GM19438 (cell line): ENCODE results near the gene KIFC1.
"Not testable (repeated sequence)": the region's sequence is repeated elsewhere in the genome, so short reads cannot be mapped to it uniquely, and the experiment has no call there.

ENCODE experiments used
- ATAC-seq: cut with Tn5 transposase; IDR thresholded peaks from one replicate; pipeline ENCODE4 v1.9.1; 2021; ENCODE audit warnings: low read depth; ENCODE audit not compliant: unreplicated experiment

The KIFC1 gene, protein sequence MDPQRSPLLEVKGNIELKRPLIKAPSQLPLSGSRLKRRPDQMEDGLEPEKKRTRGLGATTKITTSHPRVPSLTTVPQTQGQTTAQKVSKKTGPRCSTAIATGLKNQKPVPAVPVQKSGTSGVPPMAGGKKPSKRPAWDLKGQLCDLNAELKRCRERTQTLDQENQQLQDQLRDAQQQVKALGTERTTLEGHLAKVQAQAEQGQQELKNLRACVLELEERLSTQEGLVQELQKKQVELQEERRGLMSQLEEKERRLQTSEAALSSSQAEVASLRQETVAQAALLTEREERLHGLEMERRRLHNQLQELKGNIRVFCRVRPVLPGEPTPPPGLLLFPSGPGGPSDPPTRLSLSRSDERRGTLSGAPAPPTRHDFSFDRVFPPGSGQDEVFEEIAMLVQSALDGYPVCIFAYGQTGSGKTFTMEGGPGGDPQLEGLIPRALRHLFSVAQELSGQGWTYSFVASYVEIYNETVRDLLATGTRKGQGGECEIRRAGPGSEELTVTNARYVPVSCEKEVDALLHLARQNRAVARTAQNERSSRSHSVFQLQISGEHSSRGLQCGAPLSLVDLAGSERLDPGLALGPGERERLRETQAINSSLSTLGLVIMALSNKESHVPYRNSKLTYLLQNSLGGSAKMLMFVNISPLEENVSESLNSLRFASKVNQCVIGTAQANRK

DNA sequence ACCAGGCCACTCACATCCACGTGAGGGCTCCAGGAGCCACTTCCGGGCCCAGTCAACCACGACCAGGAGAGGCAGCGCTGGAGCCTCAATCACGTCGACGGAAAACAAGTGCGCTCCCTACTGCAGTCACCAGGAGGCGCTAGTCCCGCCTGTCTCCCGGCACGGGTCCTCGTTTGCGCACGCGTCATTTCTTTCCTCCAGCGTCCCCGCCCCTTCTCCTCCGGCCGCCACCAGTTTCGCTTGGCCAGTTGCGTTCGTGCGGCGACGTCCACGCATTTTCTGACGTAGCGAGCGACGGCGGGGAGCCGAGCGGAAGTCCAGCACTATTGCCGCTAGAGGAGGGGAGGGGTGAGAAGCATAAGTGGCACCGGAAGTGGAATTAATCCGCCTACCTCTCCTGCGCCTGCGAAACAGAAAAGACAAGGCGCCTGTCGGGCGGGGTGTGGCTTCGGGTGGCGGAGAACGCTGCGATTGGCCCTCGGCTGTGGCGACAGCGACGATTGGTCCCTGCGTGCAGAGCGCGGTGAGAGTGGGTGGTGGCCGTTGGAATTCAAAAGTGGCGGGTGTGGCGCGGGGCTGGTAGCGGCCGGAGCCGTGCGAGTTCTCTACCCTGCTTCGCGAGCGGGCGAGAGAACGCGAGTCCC lies at the start of gene KIFC1:
TSS of gene KIFC1 (plus strand) at position 546 of the 644 bp plus-strand sequence. CDS start 163 bp downstream, outside the sequence.
- peak; percentile 92 for ATAC-seq

DNA sequence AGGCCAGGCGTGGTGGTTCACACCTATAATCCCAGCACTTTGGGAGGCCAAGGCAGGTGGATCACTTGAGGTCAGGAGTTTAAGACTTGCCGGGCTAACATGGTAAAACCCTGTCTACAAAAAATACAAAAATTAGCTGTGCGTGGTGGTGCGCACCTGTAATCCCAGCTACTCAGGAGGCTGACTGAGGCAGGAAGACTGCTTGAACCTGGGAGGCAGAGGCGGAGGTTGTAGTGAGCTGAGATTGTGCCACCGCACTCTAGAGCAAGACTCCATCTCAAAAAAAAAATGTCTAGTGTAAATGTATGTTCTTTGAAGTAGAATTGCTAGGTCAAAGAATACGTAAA lies 48.0 kb upstream of the KIFC1 start:
- ATAC-seq = not testable (repeated sequence)

DNA sequence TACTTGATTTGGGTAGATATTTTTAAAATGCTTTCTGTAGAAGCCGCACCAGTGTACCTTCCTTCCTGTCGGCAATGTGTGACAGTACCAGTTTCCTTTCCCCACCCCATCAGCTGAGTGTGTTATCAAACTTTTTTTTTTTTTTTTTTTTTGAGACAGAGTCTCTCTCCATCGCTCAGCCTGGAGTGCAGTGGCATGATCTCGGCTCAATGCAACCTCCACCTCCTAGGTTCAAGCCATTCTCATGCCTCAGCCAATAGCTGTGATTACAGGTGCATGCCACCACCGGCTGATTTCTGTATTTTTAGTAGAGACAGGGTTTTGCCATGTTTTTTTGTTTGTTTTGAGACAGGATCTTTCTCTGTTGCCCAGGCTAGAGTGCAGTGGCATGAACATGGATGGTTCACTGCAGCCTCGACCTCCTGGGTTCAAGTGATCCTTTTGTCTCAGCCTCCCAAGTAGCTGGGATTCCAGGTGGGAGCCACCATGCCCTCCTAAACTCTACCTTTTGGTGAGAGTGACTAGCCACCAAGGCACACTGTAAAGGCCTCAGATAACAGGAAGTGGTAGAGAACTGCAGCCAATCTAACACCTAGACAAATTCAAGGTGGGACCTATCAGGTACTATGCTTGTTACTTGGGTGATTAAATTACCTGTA lies 47.5 kb upstream of the KIFC1 start:
- ATAC-seq = no peak

DNA sequence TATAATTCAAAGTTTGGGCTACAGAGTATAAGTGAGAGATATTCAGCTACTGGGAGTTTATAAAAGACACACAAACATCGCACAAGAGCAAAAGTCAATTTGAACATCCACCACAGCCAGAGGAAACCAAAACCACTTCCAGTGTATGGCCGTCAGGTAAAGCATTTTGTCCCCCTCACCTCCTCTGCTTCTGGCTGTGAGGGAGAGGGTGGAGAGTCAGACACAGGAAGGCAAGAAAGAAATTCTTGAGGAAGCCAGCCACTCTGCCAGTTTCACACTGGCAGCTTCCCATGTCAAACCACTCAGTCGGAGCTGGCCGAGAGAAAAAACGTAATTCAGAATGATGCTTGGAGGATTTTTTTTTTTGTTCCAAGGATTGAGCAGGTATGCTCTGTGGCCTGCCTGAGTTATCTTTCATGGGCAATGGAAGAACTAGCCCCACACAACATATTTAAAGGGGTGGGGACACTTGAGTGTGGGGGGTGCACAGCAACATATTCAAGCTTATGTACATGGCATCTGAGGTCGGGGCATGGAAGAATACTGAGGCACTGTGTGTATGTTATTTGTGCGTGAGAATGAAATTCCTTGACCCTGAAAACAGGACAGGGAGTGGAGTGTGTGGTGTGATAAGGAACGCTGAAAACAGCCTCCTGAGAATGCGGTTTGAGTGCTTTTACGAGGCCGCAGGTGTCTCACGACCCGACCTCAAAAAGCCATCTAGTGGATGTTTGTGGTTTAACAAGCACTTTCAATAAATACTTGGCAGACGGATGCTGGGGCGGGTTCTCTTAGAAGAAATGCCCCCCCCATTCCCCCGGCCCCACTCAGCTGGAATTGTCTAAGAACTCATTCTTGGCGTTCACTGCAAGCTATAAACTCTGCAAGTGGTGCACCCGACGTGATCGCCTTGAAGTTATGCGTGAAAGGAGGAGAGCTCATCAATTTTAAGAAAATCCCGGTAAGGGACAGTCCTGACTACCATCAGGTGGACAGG lies 46.6 kb upstream of the KIFC1 start:
- no peak for ATAC-seq

DNA sequence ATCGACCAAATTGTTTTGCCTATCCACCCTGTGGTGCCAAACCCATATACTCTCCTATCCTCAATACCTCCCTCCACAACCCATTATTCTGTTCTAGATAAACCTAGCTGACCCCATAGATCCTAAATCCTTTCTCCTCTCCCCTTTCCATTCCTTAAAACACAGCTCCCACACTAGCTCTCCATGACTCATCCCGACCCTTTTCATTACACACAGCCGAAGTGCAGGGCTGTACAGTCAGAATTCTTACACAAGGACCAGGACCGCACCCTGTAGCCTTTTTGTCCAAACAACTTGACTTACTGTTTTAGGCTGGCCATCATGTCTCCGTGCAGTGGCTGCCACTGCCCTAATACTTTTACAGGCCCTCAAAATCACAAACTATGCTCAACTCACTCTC lies 44.7 kb upstream of the KIFC1 start:
- not testable (repeated sequence) for ATAC-seq

DNA sequence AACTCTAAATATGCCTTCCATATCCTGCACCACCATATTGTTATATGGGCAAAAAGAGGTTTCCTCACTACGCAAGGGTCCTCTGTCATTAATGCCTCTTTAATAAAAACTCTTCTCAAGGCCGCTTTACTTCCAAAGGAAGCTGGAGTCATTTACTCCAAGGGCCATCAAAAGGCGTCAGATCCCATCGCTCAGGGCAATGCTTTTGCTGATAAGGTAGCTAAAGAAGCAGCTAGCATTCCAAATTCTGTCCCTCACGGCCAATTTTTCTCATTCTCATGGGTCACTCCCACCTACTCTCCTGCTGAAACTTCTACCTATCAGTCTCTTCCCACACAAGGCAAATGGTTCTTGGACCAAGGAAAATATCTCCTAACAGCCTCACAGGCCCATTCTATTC lies 43.8 kb upstream of the KIFC1 start:
- no peak for ATAC-seq

DNA sequence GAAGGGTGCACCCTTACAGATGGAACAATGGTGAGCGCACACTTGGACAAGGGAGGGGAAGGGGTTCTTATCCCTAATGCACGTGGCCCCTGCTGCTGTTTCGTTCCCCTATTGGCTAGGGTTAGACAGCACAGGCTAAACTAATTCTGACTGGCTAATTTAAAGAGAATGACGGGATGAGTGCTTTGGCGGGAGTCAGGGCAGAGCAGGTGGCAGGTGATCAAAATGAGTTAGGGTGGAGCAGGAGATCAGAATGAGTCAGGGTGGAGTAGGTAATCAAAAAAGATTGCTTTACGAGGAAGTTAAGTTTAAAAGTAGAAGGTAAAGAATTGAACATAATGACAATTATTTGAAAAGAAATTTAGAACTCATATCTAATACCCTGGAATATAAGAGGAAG lies 35.8 kb upstream of the KIFC1 start:
- not testable (repeated sequence) for ATAC-seq

DNA sequence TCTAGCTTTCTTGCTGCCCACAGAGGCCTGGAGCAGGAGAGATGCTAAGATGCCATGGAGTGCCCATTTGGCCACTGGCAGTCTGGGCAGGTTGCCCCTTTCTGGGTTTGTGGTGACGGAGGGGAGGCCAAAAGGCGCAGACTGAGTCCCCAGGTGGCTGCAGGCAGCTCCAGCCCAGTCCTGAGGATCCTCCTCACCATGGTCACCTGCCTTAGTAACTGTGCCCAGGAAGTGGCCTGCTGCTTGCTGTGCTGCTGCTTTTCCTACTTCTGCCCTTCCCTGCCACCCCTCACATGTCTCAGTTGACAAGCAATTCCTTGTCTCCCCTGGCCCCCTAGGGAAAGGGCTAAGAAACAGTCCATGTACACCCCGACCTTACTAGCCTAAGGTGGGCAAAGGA lies 35.3 kb upstream of the KIFC1 start:
- no peak for ATAC-seq

DNA sequence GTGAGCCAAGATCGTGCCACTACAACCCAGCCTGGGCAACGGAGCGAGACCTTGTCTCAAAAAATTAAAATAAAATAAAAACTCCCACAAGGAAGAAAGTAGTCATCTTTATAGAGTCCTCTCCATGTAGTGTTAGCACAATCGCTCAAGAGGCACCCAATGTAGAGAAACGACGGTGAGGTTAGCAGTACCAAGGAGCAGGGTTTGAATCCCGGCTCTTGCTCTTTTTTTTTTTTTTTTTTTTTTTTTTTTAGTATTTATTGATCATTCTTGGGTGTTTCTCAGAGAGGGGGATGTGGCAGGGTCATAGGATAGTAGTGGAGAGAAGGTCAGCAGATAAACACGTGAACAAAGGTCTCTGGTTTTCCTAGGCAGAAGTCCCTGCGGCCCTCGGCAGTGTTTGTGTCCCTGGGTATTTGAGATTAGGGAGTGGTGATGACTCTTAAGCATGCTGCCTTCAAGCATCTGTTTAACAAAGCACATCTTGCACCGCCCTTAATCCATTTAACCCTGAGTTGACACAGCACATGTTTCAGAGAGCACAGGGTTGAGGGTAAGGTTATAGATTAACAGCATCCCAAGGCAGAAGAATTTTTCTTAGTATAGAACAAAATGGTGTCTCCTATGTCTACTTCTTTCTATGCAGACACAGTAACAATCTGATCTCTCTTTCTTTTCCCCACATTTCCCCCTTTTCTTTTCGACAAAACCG lies 34.3 kb upstream of the KIFC1 start:
- not testable (repeated sequence) for ATAC-seq

DNA sequence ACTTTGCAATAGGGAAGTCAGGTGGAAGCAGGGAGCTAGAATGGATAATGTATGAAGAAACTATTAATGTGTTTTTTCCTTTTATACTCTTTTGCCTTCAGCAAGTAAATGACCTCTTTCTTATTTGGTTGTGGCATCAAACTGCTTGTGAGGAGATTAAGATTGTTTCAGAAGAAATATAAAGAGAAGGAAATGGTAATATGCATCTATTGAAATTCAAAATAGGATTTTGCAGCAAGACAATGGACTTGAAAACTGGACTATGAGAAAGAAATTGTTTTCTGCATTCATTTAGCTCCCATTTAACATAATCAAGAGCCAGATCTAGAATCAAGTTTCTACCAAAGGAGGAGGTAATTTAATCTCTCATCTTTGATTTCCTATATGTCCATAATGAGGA lies 32.3 kb upstream of the KIFC1 start:
- ATAC-seq = no peak

DNA sequence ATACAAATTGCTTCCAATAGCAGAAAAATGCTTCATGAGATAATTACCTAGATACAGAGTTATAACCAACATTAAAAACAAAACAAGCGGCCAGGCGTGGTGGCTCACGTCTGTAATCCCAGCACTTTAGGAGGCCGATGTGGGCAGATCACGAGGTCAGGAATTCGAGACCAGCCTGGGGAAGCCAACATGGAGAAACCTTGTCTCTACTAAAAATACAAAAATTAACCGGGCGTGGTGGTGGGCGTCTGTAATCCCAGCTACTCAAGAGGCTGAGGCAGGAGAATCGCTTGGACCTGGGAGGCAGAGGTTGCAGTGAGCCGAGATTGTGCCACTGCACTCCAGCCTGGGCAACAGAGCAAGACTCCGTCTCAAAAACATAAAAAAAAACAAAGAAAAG lies 28.1 kb upstream of the KIFC1 start:
- ATAC-seq = not testable (repeated sequence)

DNA sequence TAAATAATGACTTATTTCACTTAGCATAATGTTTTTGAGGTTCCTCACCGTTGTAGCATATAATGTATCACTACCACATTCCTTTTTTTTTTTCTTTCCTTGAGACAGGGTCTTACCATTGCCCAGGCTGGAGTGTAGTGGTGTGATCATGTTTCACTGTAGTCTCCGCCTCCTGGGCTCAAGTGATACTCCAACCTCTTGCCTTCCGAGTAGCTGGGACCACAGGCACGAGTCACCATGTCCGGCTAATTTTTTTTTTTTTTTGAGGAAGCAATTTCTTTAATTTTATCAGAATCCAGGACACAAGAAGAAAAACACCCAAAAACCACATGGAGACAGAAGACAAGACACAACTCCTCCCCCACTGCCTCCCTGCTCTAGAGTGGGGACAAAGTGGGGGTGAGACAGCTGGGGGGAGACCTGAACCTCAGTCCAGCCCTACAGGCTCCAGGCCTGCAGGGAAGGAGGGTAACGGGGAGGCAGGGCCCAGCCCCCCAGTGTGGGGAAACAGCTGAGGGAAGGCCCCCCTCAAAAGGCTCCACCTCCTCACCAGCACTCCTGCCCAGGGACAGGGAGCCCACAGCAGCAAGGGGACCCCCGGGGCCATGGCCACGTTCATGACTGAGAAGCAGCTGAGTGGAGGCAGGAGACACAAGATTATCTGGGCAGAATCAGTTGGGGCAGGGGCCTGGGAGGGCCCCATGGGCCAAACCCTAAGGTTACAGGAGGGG lies 27.0 kb upstream of the KIFC1 start:
- ATAC-seq = not testable (repeated sequence)

DNA sequence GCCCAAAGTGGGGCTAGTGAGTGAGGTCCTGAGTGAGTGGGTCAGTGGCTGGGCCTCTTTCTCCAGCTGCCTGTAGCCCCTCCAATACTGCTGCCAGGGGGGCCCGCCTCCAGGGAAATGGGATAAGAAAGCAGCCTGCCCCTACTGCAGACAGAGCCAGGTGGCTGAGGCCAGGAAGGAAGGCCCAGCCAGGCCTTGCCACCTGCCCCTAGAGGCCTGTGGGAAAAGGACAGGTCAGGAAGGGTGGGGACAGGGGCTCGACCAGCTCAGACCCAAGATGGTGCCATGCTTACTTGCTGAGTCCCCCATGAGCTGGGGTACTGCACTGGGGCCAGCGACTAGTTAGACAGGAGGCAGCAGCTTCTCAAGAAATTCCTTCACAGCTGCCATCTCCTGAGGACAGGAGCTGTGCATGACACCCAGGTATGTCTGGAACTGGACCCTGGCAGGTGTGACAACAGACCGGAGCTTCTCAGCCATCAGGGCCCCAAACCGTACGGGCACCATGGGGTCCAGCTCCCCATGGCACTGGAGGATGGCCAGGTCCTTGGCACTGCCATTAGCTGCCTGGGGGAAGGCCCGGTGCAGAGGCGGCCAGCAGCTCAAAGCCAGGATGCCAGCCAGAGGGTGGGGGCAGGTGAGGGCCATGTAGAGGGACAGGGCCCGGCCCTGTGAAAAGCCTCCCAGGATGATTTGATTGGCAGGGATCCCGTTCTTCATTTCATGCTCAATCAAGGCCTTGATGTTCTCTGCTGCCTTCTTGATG lies 26.2 kb upstream of the KIFC1 start:
- not testable (repeated sequence) for ATAC-seq

DNA sequence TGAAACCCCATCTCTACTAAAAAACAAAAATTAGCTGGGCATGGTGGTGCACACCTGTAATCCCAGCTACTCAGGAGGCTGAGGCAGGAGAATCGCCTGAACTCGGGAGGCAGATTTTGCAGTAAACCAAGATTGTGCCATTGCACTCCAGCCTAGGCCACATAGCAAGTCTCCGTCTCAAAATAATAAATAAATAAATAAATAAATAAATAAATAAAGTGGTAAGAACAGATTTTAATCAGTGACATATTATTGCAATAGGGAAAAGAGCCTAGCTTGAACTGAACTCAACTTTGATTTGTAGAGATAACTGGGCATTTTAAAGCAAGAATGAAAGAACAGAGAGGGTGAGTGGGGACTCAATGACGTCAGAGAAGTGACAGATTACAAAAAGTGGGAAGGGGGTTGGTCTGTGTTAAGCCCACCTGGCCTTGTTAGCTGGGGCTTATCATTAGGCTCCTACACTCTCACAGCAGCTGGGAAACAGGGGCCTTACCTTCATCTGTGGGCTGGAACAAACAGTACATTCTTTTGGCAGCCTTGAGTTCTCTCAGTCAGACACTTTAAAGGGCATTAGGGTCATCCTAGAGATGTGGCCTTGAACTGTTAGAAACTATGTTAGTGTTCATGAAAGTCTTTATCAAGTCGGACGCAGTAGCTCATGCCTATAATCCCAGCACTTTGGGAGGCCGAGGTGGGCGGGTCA lies 24.5 kb upstream of the KIFC1 start:
- ATAC-seq = no peak

DNA sequence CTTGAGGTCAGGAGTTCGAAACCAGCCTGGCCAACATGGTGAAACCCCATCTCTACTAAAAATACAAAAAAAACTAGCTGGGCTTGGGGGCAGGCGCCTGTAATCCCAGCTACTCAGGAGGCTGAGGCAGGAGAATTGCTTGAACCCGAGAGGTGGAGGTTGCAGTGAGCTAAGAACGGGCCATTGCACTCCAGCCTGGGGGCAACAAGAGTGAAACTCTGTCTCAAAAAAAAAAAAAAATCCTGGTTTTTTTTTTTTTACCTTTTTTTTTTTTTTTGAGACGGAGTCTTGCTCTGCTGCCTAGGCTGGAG lies 24.0 kb upstream of the KIFC1 start:
- not testable (repeated sequence) for ATAC-seq

DNA sequence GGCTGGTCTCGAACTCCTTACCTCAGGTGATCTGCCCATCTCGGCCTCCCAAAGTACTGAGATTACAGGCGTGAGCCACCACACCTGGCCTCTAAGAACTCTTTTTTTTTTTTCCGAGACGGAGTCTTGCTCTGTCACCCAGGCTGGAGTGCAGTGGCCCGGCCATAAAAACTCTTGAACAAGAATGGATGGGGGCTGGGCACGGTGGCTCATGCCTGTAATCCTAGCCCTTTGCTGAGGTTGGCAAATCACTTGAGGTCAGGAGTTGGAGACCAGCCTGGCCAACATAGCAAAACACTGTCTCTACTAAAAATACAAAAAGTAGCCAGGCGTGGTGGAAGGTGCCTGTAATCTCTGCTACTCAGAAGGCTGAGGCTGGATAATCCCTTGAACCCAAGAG lies 19.7 kb upstream of the KIFC1 start:
- not testable (repeated sequence) for ATAC-seq

DNA sequence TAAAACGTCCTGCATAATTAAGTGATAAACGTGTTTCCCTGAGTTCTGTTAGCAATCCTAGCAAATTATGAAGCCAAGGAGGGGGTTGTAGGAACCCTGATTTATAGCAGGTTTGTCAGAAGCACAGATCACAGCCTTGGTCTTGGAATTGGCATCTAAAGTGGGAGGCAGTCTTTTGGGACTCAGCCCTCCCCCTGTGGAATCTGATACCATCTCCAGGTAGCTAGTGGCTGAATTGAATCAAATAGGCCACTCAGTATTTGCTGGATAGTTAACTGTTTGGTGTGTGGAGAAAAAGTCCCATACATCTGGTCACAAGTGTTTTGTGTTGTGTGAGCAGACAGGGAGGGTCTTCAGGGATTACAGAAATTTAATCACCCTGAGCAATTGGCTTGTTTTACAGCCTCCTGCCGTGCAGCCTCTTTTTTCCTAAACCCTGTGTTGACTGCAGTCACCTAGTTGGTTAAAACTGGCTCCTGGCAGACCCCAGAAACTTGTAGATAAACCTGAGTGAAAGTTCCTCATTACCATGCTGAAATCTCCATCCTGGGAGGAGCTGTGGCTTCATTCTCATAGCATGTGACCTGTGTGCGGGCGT lies 19.0 kb upstream of the KIFC1 start:
- no peak for ATAC-seq
